Omental fat pad (tissue), 4 donors: ENCODE results near the gene C6orf62. TPM values are rescaled to one million over a fixed set of nuclear protein-coding genes. Genes with fewer than 3 reads are reported as not detected.
"Not testable (repeated sequence)": the region's sequence is repeated elsewhere in the genome, so short reads cannot be mapped to it uniquely, and the experiment has no call there.

Experiments
- ATAC-seq: fragments of 150-250 bp; one replicate; pipeline ENCODE4 v1.9.1; 2016; ENCODE audit warnings: mild to moderate bottlenecking, moderate library complexity; ENCODE audit not compliant: low FRiP score
- DNase-seq: peaks from one replicate; pipeline ENCODE4 v3.0.0-alpha.2; 2019; ENCODE audit warnings: low spot score
- CTCF ChIP-seq, 3 donors: fragments of 450-650 bp; IDR thresholded peaks; one replicate each; pipeline ENCODE4 v1.5.1; 2016 to 2017; ENCODE audit warnings: antibody characterized with exemption in 3 of 3, mild to moderate bottlenecking in 3 of 3, moderate library complexity in 2 of 3
- total RNA-seq, 4 donors: library from RNA; depleted of rRNA; stranded (reverse); fragments of >200 nt; gene quantifications; one replicate each; pipeline ENCODE4 v1.1.0, GENCODE V29; 2016

Gene C6orf62
- total RNA-seq, 4 donors from 2014 or later: 54.4 to 81.3 (median 78.4) TPM

DNA sequence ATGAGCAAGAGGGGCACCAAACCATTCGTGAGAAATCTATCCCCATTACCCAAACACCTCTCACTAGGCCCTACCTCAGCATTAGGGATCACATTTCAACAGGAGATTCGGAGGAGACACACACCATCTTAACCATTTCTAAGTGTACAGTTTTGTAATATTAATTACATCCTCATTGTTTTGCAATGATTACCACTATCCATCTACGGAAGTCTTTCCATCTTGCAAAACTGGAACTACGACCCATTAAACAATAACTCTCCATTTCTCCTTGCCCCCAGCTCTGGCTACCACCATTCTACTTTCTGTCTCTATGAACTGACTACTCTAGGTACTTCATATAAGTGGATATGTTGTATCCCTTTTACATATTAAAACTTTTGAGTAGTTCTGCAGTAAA lies 32.0 kb downstream of the C6orf62 start:
- no peak for ATAC-seq
- no peak for DNase-seq
- no peak for TF ChIP-seq CTCF (IDR thresholded peaks at IDR 0.05)

DNA sequence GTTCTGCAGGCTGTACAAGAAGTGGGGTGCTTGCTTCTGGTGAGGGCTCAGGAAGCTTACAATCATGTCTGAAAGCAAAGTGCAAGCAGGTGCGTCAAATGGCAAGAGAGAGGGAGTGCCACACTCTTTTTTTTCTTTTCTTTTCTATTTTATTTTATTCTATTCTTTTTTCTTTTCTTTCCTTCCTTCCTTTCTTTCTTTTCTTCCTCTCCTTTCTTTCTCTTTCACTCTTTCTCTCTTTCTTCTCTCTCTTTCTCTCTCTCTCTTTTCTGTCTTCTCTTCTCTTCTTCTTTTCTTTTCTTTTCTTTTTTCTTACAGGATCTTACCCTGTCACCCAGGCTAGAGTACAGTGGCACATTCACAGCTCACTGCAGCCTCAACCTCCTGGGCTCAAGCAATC lies 32.5 kb downstream of the C6orf62 start:
- DNase-seq (no peak), ATAC-seq (no peak)
- no peak for TF ChIP-seq CTCF (IDR thresholded peaks at IDR 0.05)

- TF ChIP-seq CTCF (IDR thresholded peaks at IDR 0.05): no peak
- DNase-seq: no peak
- no peak for ATAC-seq
Measured at GRCh38 chr6:24683297-24684296, 35.4 kb downstream of the C6orf62 start.

DNA sequence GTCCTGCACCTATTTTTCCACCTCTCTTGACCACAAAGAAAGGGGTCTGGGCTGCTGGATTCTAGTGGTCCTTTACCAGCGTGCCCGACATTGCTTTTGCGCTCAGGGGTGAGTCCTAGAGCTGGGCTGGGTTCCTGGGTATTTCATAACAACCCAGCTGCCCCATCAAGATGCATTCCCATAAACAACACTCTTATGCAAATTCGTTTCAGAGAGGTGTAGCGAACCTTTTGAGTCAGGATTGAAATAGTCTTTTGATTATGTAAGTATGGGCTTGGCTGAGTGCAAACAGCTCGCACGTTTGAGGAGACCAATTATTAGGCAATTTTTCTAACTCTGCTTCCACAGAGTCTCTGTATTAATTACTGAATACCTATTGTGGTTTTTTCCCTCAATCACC lies 38.4 kb downstream of the C6orf62 start:
- DNase-seq (no peak), ATAC-seq (no peak)
- no peak for TF ChIP-seq CTCF (IDR thresholded peaks at IDR 0.05)

DNA sequence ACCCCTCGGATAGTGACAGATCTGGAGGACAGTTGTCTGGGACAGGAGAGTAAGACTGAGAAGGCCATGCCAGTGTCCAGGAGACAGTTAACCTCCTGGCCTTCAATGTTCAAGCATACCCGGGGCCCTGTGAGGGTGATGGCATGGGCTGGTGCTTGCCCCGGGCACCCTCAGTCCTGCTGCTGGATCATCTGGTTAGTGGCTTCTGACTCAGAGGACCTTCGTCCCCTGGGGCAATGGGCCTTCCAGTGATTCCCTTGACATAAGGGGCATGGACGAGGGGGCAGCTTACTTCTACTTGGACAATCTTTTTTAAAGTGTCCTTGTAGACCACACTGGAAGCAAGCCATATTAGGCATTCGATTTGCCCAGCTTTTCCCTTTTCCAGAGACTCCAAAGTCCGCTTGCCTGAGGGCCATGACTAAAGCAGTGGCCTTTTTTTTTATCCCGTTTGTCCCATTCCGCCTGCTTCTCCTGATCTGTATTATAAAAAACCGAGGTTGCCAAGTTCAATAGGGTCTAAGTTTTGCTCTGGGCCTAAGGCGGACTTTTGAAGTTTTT lies 40.1 kb downstream of the C6orf62 start:
- DNase-seq, ATAC-seq: not testable (repeated sequence)

DNA sequence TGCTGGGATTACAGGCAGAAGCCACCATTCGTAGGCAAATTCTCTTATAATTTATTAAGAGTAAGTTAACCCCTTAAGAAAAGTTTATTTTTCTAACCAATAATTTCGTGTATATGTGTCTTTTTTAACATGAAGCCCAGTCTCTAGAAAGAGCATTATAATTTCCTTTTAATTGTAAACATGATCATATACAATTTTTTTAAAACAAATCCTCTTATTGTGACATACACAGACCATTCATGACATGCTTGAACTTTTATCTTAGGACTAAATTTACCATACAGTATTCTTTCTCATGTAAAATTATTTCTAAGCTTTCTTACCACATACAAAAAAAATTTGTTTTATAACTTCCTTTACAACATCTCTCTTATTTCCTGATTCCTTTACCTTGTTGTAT lies 45.3 kb downstream of the C6orf62 start:
- no peak for TF ChIP-seq CTCF (IDR thresholded peaks at IDR 0.05)
- no peak for DNase-seq
- no peak for ATAC-seq

DNA sequence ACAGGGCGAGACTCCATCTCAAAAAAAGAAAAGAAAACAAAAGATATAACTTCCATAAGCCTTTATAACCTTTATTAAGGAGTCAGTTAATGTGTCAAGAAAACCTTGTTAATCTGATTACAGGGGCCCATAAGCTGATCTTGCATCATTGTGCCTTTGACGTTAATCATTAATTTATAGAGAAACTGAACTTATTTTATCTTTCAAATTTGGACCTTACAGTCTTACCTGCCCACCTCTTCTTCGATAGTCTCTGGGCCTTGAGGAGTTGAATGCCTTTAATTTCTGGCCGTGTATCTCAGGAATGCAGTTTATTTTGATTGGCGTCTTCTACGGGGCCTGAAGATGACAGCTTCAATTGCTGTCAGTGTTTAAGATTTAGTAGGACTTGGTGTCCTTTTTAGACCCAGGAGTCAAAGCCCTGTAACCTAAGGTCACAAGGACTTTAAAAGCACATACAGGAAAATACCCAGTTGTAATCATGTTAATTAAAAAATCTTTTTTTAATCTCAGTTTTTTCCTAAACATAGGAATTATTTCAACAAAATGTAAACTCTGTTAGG lies 46.3 kb downstream of the C6orf62 start:
- DNase-seq (no peak), ATAC-seq (no peak)
- TF ChIP-seq CTCF (IDR thresholded peaks at IDR 0.05): no peak

- DNase-seq, ATAC-seq: not testable (repeated sequence)
Measured at GRCh38 chr6:24671077-24671476, 47.9 kb downstream of the C6orf62 start.

- not testable (repeated sequence) for DNase-seq, ATAC-seq
Measured at GRCh38 chr6:24670492-24670891, 48.5 kb downstream of the C6orf62 start.
